GM18511 (cell line): Measurements from ENCODE around the gene MKI67.
"Not testable (repeated sequence)": the region's sequence is repeated elsewhere in the genome, so short reads cannot be mapped to it uniquely, and the experiment has no call there.

Experiments
- ATAC-seq: cut with Tn5 transposase; IDR thresholded peaks from one replicate; pipeline ENCODE4 v1.9.1; 2021; ENCODE audit warnings: mild to moderate bottlenecking, moderate library complexity; ENCODE audit not compliant: unreplicated experiment

Gene MKI67

DNA sequence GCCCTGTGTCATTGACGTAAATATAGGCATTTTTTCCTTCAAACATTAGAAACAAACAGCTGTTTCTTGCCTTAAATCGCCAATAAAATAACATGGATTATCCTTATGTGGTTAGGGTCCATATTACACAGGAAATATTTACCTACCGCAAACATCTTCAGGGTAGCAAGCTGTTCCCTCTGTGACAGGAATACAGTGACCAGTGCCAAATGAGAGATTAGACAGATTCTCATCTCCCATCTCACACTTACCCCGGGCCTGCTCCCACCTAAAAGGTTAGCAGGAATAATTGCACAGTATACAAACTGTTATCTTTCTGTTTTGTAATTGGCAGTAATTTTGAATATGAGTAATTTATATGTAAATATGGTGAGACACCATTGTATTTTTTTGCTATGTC, 16.5 kb downstream of the MKI67 start:
- no peak for ATAC-seq

- ATAC-seq, result no peak
These were observed 20.8 kb downstream of the MKI67 start for GRCh38 chr10:128105383-128105782.

DNA sequence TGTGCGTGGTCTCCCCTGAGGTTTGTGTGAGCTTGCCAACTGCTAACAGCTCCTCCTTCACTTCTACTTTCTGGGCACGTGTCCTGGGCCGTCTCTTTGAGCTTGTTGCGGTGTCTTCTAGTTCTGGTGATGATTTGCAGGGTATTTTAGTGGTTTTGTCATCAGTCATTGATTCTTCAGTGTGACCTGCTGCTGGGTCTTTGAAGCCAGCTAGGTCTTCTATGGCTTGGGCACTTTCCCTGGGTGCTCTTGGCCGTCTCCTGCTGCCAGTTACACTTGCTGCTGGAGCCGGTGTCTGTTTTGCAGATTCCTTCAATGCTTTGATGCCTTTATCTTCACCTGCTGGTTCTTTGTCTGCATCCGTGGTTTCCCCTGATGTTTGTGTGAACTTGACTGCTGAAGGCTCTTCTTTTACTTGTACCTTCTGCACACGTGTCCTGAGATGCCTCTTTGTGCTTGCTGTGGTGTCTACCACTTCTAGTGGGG, 23.0 kb downstream of the MKI67 start:
- no peak for ATAC-seq

GRCh38 chr10:128102480-128103228, 23.6 kb downstream of the MKI67 start:
- no peak for ATAC-seq

- ATAC-seq, result no peak
These were observed 24.3 kb downstream of the MKI67 start for GRCh38 chr10:128101901-128102300.

DNA sequence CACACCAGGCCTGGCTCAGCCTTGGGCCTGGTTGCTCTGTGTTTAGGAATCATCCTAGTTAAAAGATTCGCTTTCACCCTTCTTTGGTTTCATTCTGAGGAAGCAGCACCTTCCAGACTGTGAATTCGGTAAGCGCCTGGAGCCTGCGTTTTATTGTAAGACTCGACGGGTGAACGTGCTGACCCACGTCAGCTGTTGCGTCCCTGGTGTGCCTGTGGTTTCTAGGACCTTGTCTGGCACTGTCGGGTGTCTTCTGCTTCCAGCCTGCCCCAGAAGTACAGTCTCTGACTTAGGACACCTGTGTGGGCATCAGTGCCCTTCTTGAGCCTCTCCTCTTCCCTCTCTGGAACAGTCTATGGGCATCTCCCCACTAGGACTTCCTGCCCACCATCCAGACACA, 26.3 kb downstream of the MKI67 start:
- no peak for ATAC-seq

DNA sequence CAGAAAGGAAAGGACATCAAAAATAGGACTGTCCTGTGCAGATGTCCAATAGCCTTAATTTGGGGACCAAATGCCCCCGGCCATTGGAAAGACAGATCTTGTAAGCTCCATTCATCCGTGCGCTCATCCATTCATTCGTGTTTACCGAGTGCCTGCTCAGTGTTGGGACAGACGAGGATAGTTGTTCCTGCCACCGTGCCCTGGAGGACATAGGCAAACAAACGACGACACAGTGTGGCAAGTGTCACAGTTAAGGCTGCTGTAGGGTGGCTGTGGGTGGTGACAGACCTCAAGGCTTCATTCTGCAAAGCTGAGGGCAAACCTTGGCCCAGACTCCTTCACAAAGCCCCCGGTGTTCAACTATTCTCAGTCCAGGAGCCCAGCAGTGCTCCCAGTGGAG, 27.6 kb downstream of the MKI67 start:
- ATAC-seq, result no peak

DNA sequence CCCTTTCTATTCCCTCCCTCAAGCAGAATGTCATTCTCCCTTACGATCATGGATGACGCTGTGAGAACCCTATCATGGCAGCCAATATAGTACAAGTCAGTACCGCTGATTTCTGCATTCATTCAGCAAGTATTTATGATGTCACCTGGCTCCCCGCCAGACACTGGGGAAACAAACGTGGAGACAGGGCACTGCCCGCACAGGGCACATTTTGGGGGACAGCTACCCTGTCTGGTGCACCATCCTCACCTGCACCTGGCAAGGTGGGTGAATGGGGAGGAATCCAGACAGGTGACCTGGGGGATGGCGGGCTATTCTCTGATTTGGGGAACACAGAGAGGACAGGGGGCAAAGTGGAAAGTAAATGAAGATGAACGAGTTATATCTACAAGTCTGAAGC, 28.4 kb downstream of the MKI67 start:
- ATAC-seq, result no peak

- no peak for ATAC-seq
These were observed 29.6 kb downstream of the MKI67 start for GRCh38 chr10:128096486-128097199.

DNA sequence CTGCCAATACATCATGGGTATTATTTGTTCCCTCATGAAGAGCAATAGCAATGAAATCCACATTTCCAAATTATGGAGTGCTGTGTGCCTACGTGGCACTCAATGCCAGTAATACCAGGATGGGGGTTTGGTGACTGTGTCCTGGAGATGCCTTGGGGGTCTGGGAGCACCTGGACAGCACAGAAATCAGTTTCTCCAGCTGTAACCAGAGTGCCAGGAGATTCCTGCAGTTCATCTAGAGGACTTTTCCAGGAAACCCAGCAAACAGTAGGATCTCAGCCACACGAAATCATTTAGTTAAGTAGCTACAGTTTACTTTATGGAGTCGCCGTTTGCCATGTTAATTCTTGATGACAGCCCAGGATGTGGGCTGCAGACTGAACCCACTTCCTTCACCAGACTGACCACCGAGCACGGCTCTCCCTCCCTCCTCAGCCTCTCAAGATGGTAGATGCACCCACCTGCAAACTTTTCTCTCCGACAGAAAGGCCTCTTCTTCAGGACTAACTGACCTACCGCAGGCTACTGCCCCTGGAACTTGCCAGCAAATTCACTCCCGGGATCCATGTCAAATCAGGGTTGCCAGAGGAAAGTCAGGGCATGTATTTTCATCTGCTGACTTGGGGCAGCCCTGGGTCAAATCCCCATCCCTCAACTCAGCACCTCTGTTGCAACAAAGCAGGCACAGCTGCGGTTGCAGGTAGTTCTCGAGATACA, 30.3 kb downstream of the MKI67 start:
- ATAC-seq, result no peak

DNA sequence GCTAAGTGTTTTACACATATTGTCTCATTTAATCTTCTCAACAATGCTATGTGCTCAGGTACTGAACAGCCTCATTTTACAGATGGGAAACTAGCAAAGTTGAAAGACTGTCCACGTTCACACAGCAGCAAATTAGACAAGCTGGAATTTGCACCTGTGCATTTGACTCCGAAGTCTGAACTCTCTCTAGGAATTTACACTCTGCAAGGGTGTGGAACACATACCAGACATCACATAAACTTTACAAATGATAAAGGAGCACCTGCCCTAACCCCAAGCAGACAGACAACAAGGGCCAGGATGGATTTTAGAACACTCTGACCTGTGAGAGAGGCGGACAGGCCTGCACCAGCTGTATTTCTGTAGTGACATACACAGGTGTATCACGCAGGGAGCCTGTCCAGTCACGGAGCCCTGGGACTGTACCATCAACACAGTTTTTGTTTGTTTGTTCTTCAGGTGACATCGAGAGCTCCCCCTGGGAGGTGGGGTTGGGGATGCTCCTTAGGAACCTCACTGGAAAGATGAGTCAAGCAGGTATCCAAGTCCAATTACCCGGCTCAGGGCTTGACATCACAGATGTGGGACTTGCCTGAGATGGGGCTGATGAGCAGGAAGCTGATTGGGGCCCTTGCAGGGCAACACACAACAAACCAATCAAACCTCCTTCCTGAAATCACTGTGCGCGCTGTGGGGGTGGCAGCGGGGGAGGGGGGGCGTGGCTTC, 31.0 kb downstream of the MKI67 start:
- ATAC-seq, result no peak

- ATAC-seq, result not testable (repeated sequence)
These were observed 31.6 kb downstream of the MKI67 start for GRCh38 chr10:128094596-128094995.

- ATAC-seq, result no peak
These were observed 33.8 kb downstream of the MKI67 start for GRCh38 chr10:128092454-128092853.

DNA sequence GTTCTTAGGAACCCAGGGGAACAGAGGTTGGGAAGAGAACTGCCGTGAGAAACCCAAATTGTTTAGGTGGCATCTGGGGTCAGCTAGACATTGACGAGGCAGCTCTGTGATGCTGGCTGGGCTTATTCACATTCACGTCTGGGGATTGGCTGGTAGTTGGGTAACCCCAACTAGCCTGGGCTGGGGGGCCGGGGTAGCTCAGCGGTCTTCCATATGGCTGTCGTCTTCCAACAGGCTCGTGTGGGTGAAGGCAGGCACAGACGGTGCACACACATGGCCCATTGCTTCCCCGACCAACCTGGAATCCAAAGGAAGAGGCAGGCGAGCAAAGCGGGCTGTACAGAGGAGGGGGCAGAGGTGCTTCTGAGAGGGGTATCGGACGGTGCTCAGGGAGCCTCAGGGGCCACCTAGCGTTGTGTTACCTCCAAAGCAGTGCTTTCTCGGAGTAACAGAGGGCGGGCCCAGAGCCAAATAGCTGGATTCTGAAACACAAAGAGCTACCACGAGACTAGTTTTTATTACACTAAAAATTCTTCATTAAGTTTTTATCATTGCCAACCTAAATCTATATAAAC, 34.5 kb downstream of the MKI67 start:
- ATAC-seq, result no peak

DNA sequence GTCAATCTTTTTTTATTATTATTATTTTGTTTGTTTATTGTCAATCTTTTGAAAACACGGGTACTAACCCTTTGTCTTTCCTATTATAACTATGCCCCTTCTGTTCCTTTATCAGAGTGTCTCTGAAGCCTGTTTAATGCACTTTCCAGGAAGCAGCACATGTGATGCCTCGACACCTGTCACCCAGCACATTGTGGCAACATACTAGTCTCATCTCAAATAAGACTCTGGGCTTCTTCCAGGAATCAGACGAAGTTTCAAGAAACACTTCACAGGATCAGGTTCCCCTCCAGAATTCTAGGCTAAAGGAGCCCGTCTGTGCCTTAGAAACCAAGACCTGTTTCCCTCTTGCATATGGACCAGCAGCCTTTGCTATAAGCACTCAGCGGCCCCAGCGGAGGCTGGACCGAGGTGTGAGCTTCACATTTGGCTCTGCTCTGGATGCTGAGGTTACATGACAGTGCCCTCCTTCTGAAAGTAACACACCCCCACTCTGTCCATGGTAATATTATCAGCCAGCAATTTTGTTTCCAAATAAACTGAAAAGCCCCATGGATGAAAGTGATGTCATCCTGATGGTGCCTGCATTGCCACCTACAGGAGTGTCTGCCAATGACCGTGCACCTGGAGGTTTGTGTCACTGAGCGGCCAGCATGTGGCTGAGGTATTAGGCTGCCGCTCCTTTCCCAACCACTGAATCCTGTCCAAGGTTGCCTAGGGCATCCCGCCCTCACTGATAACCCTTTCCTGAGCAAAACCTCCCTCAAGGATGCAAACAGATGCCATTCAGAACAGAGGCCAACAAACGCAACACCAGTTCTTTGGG, 38.1 kb downstream of the MKI67 start:
- ATAC-seq, result no peak

GRCh38 chr10:128087146-128087883, 38.9 kb downstream of the MKI67 start:
- ATAC-seq, result no peak

DNA sequence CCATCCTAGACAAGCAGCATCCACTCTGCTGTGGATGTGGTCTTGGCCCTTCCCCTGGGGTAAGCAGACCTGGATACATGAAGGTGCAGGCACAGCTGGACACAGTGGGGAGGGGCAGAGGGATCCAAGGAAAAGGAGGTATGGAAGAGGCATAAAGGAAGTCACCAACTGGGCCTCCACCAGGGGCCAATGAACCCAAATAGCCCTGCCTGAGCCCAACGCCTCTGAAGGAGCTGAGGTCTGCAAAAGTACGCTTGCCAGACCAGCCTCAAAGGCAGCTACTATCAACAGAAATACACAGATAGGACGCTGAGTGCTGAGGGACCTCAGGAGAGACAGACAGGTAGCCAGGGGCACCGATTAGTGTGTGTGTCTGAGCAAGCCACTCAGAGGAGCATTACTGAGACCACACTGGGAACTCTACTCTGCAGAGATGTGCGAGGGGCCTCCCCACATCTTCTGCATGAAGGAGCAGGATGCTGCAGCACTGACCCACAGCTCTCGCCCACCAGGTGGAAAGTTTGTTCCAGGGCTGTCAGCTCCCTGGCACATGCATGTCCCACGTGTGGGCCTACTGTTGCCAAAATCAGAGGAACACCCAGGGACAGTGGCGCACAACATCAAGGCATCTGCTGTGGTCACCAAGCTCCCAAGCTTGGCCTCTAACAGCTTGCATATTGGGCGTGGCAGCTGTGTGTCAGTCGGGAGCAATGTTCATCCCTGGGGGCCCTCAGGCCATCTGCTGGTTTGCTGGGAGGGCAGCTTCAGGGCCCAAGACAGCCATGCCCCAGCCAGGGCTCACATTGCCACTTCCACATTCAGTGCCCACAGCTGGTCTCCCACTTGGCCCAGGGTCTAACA, 40.0 kb downstream of the MKI67 start:
- ATAC-seq, result no peak

GRCh38 chr10:128084991-128085390, 41.2 kb downstream of the MKI67 start:
- ATAC-seq, result no peak
